ENCODE data around the gene TRMT2A.
A peak's percentile ranks its signal among the peaks of the same experiment; 100 is the strongest.

DNA sequence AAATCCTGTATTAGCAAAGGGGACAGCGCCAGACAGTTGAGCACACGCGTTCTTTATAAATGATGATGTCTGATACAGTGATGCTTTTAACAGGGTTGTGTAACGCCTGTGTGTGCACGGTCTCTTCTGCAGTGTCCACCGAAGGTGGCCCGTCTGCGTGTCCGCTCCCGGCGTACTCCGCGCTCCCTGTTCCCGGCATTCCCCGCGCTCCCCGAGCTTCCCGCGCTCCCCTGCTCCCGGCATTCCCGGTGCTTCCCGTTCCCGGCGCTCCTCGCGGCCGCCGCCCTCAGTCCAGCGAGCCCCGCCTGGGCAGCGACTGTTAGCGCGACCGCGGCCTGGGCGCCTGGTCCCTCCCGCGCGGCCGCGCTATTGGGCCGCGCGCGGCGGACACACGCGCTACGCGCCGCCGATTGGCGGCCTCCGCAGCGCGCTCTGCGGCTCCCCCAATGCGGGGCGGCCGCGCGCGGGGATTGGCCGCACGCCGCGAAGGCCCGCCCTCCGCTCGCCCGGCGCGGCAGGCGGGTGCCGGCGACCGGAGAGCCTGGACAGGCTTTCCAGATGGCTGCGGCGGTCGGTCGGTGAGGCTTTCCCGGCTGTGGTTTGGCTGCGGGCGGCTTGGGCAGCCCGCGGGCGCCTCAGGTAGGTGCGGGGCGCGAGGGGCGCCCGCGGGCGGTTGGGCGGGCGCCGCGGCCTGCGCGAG, 37.1 kb downstream of the TRMT2A start, which contains the start of gene DGCR8:
- TF ChIP-seq, protein P1, sequence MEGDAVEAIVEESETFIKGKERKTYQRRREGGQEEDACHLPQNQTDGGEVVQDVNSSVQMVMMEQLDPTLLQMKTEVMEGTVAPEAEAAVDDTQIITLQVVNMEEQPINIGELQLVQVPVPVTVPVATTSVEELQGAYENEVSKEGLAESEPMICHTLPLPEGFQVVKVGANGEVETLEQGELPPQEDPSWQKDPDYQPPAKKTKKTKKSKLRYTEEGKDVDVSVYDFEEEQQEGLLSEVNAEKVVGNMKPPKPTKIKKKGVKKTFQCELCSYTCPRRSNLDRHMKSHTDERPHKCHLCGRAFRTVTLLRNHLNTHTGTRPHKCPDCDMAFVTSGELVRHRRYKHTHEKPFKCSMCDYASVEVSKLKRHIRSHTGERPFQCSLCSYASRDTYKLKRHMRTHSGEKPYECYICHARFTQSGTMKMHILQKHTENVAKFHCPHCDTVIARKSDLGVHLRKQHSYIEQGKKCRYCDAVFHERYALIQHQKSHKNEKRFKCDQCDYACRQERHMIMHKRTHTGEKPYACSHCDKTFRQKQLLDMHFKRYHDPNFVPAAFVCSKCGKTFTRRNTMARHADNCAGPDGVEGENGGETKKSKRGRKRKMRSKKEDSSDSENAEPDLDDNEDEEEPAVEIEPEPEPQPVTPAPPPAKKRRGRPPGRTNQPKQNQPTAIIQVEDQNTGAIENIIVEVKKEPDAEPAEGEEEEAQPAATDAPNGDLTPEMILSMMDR (IDR thresholded peaks at IDR 0.05 in 4 of 5, conservative IDR thresholded peaks at IDR 0.05 in 1 of 5) = peak in 1 of 5 experiments; percentile 6
- peak; percentile 62 to 65 for TF ChIP-seq POLR2A (IDR thresholded peaks at IDR 0.05)
